ENCODE measurements around the gene FNDC3B.

Gene FNDC3B

DNA sequence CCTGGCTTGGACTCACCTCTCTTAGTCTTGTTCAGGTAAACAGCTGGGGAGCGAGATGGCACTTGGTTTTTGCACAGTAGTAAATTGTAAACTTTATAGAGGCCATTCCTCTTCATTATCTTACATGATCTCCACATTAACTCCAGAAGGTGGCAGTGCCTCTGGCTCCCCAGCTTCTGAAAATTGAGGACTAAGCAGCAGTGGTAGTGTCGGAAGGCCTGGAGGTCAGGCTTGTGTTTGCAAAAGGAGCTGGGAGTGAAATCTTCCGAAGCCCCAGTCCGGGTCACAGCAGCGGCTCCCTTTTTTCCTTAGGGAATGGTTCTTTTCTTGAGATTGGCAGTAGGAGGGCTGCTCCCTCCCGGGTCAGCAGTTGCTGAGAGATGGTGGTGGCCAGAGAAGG, 85.7 kb downstream of the FNDC3B start:
- TF ChIP-seq, protein P1, sequence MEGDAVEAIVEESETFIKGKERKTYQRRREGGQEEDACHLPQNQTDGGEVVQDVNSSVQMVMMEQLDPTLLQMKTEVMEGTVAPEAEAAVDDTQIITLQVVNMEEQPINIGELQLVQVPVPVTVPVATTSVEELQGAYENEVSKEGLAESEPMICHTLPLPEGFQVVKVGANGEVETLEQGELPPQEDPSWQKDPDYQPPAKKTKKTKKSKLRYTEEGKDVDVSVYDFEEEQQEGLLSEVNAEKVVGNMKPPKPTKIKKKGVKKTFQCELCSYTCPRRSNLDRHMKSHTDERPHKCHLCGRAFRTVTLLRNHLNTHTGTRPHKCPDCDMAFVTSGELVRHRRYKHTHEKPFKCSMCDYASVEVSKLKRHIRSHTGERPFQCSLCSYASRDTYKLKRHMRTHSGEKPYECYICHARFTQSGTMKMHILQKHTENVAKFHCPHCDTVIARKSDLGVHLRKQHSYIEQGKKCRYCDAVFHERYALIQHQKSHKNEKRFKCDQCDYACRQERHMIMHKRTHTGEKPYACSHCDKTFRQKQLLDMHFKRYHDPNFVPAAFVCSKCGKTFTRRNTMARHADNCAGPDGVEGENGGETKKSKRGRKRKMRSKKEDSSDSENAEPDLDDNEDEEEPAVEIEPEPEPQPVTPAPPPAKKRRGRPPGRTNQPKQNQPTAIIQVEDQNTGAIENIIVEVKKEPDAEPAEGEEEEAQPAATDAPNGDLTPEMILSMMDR (IDR thresholded peaks at IDR 0.05; ENCODE audit: low read length, missing control alignments): no peak
- H3K4me3 ChIP-seq (replicated peaks; ENCODE audit: low read depth, low read length): no peak overlapping the region
- no peak for DNase-seq (ENCODE audit: low read depth)

DNA sequence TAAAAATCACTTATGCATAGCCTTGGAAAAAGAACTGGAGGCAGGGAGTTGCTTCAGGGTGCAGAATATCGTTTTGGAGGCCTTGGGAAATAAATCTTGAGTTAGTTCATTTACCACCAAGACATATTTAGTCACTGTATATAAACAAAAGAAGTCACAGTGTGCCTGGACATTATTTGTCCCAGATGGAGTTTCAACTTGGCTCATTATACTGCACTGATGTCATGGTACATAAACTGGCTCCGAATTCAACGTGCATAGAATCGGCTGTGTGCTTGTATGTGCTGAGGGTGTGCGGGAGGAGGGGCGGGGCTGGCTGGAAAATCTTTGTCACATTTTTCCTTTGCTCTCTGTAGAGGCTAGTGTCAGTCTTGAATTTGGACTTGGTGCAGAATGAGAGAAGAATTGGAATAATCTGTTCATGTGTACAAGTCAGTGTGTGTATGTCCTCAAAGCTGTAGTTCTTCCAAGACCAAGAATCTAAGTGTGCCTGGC, 86.6 kb downstream of the FNDC3B start:
- TF ChIP-seq, protein P1 (IDR thresholded peaks at IDR 0.05; ENCODE audit: low read length, missing control alignments): no peak
- peak; percentile 68 for DNase-seq (ENCODE audit: low read depth)
- H3K4me3 ChIP-seq (replicated peaks; ENCODE audit: low read depth, low read length): no peak overlapping the region

DNA sequence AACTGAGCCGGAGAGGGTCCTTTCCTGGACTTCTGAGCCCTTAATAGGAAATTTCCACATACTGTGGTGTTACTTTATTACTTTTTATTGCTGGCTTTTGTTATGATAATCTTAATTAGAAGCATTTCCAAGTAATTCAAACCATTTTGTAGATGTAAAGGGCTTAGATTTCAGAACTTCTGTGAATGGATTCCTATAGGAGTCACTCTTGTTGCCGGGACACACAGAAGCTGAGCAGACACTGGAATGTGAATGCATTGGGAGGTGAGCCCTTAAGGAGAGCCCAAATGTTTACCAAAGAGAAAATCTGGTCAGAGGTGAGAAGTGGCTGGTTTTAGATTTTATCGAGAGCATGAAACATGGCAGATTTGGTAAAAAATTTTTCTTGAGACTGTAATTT, 87.4 kb downstream of the FNDC3B start:
- TF ChIP-seq, protein P1 (IDR thresholded peaks at IDR 0.05; ENCODE audit: low read length, missing control alignments): no peak

DNA sequence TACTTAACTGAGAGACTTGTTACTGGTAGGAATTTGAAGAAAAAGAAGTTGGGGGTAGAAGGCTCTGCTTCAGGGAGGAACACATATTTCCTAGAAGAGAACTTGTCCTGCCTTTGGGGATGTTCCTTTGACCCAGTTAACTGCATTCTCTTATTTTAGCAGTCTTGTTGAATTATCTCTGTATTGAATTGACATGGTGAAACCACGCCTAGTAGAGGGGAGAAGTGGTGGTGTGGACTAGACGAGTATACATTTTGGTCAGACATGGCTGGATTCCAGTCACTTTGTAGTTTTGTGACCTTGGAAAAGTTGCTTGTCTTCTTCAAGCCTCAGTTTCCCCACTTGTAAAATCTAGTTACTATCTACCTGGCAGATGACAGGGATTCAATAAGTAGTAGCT, 87.8 kb downstream of the FNDC3B start:
- TF ChIP-seq, protein P1 (IDR thresholded peaks at IDR 0.05; ENCODE audit: low read length, missing control alignments): no peak
- no peak overlapping the region for H3K4me3 ChIP-seq (replicated peaks; ENCODE audit: low read depth, low read length)
- DNase-seq (ENCODE audit: low read depth): no peak

More for the DNA sequence above, 87.4 kb downstream of the FNDC3B start:
- H3K4me3 ChIP-seq (replicated peaks; ENCODE audit: low read depth, low read length): no peak overlapping the region
- no peak for DNase-seq (ENCODE audit: low read depth)

DNA sequence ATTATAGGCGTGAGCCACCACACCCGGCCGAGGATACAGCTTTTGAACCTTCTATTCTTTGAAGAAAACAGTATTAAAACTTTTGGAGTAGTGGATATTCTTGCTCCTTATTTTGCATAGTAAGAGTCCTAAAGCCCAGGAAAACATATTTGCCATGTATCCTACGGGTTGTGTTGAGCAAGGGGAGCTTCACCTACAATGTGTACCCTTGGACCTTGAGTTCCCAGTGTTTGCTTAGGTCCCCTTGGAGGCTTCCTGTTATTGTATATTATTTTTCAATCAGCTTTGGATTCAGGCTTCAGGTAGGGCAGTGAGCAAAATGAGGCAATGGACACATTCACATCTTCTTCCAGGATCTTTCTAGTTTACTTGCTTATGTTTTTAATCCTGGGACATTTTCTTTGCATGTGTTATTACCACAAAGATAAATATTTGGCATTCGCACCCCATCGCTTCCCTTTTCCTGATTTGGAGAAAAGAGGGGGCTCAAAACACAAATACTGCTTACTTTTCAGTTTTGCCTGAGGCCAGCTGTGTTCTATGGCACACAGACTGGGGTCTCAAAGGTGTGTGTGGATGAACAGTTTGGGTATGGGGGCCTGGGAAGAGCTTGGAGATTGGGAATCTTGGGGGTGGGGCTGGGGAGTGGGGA, 88.7 kb downstream of the FNDC3B start:
- no peak overlapping the region for H3K4me3 ChIP-seq (replicated peaks; ENCODE audit: low read depth, low read length)
- TF ChIP-seq, protein P1 (IDR thresholded peaks at IDR 0.05; ENCODE audit: low read length, missing control alignments): no peak

DNA sequence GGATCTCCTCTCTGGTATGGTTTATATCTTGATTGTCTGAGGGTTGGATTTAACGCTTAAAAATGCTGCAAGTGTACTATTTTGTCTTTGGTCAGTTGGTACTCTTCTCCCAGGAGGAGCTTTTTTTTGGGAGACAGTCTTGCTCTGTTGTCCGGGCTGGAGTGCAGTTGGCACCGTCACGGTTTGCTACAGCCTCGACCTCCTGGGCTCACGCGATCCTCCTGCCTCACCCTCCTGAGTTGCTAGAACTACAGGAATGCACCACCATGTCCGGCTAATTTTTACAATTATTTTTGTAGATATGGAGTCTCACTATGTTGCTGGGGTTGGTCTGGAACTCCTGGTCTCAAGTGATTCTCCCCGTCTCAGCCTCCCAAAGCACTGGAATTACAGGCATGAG, 89.5 kb downstream of the FNDC3B start:
- H3K4me3 ChIP-seq (replicated peaks; ENCODE audit: low read depth, low read length): no peak overlapping the region
- TF ChIP-seq, protein P1 (IDR thresholded peaks at IDR 0.05; ENCODE audit: low read length, missing control alignments): no peak
- DNase-seq (ENCODE audit: low read depth): no peak

More for the DNA sequence above, 88.7 kb downstream of the FNDC3B start:
- DNase-seq (ENCODE audit: low read depth): no peak

DNA sequence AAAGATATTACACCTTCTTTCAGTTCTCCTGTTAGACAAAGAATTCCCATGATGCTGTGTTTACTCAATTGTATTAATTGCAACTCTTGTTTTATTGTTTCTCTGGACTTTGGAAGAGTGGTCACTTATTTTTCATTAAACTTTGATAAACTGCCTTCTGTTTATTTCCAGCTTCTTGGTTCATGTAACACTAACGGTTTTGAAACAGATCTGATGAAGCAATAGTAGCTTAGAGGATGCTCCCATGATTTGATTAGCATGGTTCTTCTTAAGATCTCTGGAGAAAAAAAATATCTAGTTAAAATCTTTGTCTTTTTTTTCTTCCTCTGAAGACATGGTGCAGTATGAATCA, 90.1 kb downstream of the FNDC3B start:
- TF ChIP-seq, protein P1 (IDR thresholded peaks at IDR 0.05; ENCODE audit: low read length, missing control alignments): no peak
- DNase-seq (ENCODE audit: low read depth): no peak
- no peak overlapping the region for H3K4me3 ChIP-seq (replicated peaks; ENCODE audit: low read depth, low read length)
